ENCODE results near the gene DGUOK. TPM values are rescaled to one million over a fixed set of nuclear protein-coding genes. Genes with fewer than 3 reads are reported as not detected.

Gene DGUOK
- total RNA-seq, 1 experiment from 2014 or later, result 78.7 TPM

- Histone ChIP-seq H2AFZ (no peak overlapping the region), H3K36me3 (ENCODE audit: low read depth) (no peaks in the 10 kb centered on the region), H3K27ac (no peak overlapping the region), H3K4me3 (no peak overlapping the region), H3K4me1 (replicated peaks; ENCODE audit: insufficient read depth) (peaks cover 14% of the 10 kb centered on the region), H3F3A (ENCODE audit: insufficient read depth, low read depth) (no peaks in the 10 kb centered on the region), H3K4me2 (no peak overlapping the region), H4K20me1 (ENCODE audit: insufficient read depth) (no peaks in the 10 kb centered on the region), H3K9me2 (ENCODE audit: insufficient read depth) (no peaks in the 10 kb centered on the region), H3K27me3 (ENCODE audit: insufficient read depth, low read depth) (no peaks in the 10 kb centered on the region), H3K79me2 (ENCODE audit: low read depth) (no peaks in the 10 kb centered on the region), H3K9me3 (ENCODE audit: insufficient read depth, low read depth) (no peaks in the 10 kb centered on the region)
- BruUV-seq (replicated peaks), result no TSS peak
- ChIA-PET POLR2A (ENCODE audit: unreplicated experiment) (no interaction called here), CTCF (no interaction called here)
- TF ChIP-seq EZH2 (IDR thresholded peaks at IDR 0.05; ENCODE audit: low read depth) (no peak), CTCF (conservative IDR thresholded peaks at IDR 0.05) (no peak)
- intact Hi-C loops (cut with micrococcal nuclease; ENCODE audit: unreplicated experiment), result no loop called here
- DNase-seq, result no peak
Measured at GRCh38 chr2:73889206-73889605, 37.5 kb upstream of the DGUOK start.

GRCh38 chr2:73890301-73891092, 36.2 kb upstream of the DGUOK start:
- POLR2A ChIA-PET (ENCODE audit: unreplicated experiment), result no interaction called here
- peaks cover 14% of the 10 kb centered on the region for H3K4me1 ChIP-seq (replicated peaks; ENCODE audit: insufficient read depth)
- H3K9me3 ChIP-seq (ENCODE audit: insufficient read depth, low read depth), result no peaks in the 10 kb centered on the region
- H3K4me2 ChIP-seq, result no peak overlapping the region
- intact Hi-C loops (cut with micrococcal nuclease; ENCODE audit: unreplicated experiment), result no loop called here
- CTCF ChIA-PET, result no interaction called here
- TF ChIP-seq CTCF (conservative IDR thresholded peaks at IDR 0.05) (no peak), EZH2 (IDR thresholded peaks at IDR 0.05; ENCODE audit: low read depth) (no peak)
- H3K4me3 ChIP-seq, result no peak overlapping the region
- H3K36me3 ChIP-seq (ENCODE audit: low read depth), result no peaks in the 10 kb centered on the region
- no peaks in the 10 kb centered on the region for H4K20me1 ChIP-seq (ENCODE audit: insufficient read depth)
- no peaks in the 10 kb centered on the region for H3K79me2 ChIP-seq (ENCODE audit: low read depth)
- no peaks in the 10 kb centered on the region for H3F3A ChIP-seq (ENCODE audit: insufficient read depth, low read depth)
- H3K27ac ChIP-seq, result no peak overlapping the region
- H2AFZ ChIP-seq, result no peak overlapping the region
- no peaks in the 10 kb centered on the region for H3K9me2 ChIP-seq (ENCODE audit: insufficient read depth)
- H3K27me3 ChIP-seq (ENCODE audit: insufficient read depth, low read depth), result no peaks in the 10 kb centered on the region
- no peak for DNase-seq
- no TSS peak for BruUV-seq (replicated peaks)

GRCh38 chr2:73891276-73891901, 35.3 kb upstream of the DGUOK start:
- BruUV-seq (replicated peaks), result no TSS peak
- Histone ChIP-seq H3F3A (ENCODE audit: insufficient read depth, low read depth) (no peaks in the 10 kb centered on the region), H2AFZ (no peak overlapping the region), H3K4me3 (no peak overlapping the region), H3K27ac (no peak overlapping the region), H3K4me1 (replicated peaks; ENCODE audit: insufficient read depth) (peaks cover 14% of the 10 kb centered on the region), H3K9me2 (ENCODE audit: insufficient read depth) (no peaks in the 10 kb centered on the region), H4K20me1 (ENCODE audit: insufficient read depth) (no peaks in the 10 kb centered on the region), H3K36me3 (ENCODE audit: low read depth) (no peaks in the 10 kb centered on the region), H3K9me3 (ENCODE audit: insufficient read depth, low read depth) (no peaks in the 10 kb centered on the region), H3K4me2 (no peak overlapping the region), H3K79me2 (ENCODE audit: low read depth) (no peaks in the 10 kb centered on the region), H3K27me3 (ENCODE audit: insufficient read depth, low read depth) (no peaks in the 10 kb centered on the region)
- DNase-seq, result no peak
- no peak for TF ChIP-seq CTCF (conservative IDR thresholded peaks at IDR 0.05)
- TF ChIP-seq EZH2 (IDR thresholded peaks at IDR 0.05; ENCODE audit: low read depth), result no peak
- intact Hi-C loops (cut with micrococcal nuclease; ENCODE audit: unreplicated experiment), result no loop called here
- POLR2A ChIA-PET (ENCODE audit: unreplicated experiment), result interaction anchor here (0.6 to 0.7 kb wide), 2 partner anchors 12 to 1392 kb away, joined by 3 to 4 read pairs; no protein-coding TSS in a partner anchor
- CTCF ChIA-PET, result interaction anchor here (0.5 kb wide), 1 partner anchor 29 kb away, joined by 4 read pairs; no protein-coding TSS in a partner anchor

Data from PC-9 (cell line).